Iris pigment epithelial cell (primary cell): ENCODE results near the gene LARGE1.

Experiments
- DNase-seq: peaks from one replicate; pipeline ENCODE4 v3.0.0-alpha.2; 2011; ENCODE audit warnings: low read depth

LARGE1 gene

GRCh38 chr22:33920197-33920540 is at the start of gene LARGE1:
Gene LARGE1, minus strand, starts transcription at chr22:33920476.
- peak; percentile 14 for DNase-seq

GRCh38 chr22:33969045-33969444 is 48.8 kb upstream of the LARGE1 start:
- DNase-seq = peak; percentile 1

DNA sequence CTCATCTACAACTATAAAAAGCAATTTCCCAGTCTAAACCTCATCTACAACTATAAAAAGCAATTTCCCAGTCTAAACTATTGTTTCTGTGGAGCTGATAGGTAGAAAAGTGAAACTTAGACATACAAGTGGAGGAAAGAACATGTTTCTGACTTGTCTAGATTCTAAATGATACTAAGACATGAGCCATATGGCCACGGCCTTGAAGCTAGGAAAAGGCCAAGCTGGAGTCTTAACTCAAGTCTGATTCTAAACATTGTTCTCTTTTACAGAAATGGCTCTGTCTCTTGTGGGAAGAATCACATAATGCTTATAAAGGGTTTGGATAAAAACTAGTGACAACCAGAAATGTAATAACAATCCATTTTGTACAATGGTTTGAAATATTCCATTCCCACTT is 43.8 kb upstream of the LARGE1 start:
- DNase-seq = no peak

DNA sequence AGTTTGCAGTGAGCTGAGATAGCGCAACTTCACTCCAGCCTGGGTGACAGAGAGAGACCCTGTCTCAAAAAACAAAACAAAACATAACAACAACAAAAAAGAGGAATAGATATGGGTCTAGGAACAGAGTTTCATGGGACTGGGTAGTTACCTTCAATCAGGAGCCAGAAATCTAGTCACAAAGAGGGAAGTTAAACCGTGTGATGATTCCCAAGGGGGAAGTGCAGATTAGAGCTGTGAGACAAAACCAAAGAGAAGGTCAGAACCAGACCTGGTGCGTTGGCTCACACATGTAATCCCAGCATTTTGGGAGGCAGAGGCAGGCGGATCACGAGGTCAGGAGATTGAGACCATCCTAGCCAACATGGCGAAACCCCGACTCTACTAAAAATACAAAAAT is 42.1 kb upstream of the LARGE1 start:
- DNase-seq = no peak

DNA sequence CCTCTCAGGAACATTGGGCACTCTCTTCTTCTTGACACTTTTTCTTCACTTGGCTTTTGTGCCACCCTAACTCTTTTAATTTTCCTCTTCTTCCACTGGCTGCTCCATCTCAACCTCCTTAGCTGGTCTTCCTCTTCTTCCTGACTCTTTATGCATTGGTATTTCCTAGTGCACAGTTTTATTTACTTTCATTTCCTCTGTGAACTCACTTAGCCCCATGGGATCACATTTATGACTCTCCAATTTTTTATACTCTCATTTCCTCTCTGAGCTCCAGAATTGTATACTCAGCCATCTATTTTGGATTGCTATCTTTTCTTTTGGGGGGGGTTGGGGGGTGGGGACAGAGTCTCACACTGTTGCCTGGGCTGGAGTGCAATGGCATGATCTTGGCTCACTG is 38.5 kb upstream of the LARGE1 start:
- DNase-seq = no peak

- no peak for DNase-seq
Measured at GRCh38 chr22:33957086-33957485, 36.8 kb upstream of the LARGE1 start.

DNA sequence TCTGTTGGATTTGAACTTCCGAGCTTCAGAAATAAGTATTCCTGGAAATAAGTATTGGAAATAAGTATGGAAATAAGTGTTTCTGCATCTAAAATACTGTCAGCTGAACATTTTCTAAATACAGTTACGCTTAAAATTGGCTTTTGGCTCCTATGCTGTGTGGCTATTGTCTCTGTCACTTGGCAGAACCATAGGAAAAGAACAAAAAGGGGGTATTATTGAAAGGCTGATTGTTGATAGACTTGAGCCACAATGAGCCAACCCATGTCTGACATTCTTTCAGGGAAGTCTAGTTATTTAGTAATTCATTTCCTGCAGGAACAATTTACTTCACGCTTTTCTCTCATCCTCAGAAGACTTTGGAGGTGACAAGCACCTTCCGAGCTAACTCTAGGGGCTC is 32.5 kb upstream of the LARGE1 start:
- DNase-seq = no peak

GRCh38 chr22:33940741-33941140 is 20.5 kb upstream of the LARGE1 start:
- DNase-seq = no peak

- no peak for DNase-seq
Measured at GRCh38 chr22:33932997-33933396, 12.7 kb upstream of the LARGE1 start.

- no peak for DNase-seq
Measured at GRCh38 chr22:33931406-33931805, 11.1 kb upstream of the LARGE1 start.

DNA sequence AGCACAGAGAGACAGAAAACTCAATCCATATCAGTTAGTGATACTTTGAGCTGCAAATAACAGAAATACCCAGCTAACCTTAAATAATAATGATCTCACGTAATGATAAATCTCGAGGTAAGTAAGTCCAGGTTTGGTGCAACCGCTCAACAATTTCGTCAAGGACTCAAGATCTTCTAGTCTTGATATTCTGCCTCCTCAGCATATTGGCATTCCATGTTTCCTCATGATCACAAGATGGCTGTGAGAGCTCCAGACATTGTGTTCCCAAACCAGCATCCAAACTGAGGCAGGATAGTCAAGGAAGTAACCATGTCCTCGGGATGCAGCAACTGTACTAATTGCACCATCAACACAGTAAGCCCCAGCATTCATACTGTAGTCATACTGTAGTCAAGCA is 7.5 kb upstream of the LARGE1 start:
- DNase-seq = no peak

DNA sequence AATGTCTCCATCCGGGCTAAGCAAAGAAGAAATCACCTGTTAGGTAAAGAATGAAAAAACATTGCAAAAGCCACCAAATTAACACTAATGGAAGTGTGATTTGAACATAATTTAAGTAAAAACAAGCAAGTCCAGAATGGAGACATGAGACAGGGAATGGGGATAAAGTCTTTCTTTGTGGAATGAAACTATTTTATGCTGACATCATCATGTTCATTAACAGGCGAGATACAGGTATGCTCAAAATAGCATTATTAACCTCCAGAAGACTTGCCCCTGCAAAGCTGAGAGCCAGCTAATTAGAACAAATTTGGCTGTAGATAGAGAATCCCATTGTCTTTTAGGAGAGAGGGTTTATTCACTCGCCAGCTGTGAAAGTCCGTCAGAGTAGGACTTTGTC is 4.9 kb upstream of the LARGE1 start:
- no peak for DNase-seq

GRCh38 chr22:33923660-33924246 is 3.5 kb upstream of the LARGE1 start:
- DNase-seq = peak; percentile 58

- no peak for DNase-seq
Measured at GRCh38 chr22:33923033-33923432, 2.8 kb upstream of the LARGE1 start.

DNA sequence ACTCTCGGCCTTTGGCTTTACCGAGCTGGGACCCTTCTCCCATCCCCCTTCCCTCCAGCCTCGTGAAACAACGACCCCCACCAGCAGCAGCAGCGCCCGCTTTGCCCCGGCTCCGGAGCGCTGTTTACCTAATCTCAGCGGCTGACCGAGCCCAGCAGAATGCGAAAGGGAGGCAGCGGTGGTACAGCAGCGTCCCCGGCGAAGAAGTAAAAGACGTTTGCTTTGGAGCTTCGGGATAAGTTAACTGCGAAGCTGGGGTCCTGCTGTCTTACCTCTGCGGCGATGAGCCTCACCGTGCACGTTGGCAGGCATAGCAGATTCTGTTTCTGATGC is 2.0 kb upstream of the LARGE1 start:
- DNase-seq = peak; percentile 12

DNA sequence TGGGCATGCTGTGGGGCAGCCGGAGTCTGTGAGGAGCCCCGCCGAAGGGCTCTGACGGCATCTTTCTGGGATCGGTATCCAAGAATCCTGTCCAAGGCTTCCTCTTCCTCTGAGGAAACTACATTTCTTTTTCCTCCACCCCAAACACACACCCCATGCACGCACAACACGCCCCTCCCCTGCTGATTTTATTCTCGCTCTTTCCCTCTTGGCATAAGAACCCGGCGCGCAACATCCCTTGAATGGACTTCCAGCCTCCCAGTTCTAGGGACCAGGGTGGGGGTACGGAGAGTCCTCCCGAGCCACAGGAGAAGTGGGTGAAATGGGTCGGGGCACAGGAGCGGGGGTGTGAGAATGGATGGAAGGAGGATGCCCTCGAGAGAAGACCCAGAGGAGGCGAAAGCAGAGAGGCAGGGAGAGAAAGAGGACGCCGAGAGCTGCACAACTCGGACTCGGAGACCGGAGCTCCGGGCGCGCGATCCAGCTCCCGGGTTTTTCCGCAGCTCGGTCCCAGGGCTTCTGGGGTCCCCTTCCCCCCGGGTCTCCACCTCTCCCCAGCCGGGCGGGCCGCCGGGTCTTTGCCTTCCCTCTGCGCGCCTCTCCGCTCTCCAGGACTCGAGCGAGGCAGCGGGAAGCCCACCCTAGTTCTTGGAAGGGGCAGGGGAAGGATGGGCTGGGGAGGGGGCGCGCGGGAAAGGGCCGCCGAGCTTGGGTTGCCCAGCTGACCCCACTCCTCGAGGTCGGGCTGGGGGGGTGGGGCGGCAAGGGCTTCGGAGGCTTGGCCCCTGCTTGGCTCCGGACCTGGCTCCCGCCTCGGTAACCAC is 1.5 kb upstream of the LARGE1 start:
- DNase-seq = peak; percentile 28

GRCh38 chr22:33920927-33921524 is 750 bp upstream of the LARGE1 start:
- peak; percentile 93 for DNase-seq

GRCh38 chr22:33919391-33920196 is 682 bp downstream of the LARGE1 start:
- DNase-seq = peak; percentile 6

GRCh38 chr22:33918676-33919365 is 1.5 kb downstream of the LARGE1 start:
- no peak for DNase-seq

DNA sequence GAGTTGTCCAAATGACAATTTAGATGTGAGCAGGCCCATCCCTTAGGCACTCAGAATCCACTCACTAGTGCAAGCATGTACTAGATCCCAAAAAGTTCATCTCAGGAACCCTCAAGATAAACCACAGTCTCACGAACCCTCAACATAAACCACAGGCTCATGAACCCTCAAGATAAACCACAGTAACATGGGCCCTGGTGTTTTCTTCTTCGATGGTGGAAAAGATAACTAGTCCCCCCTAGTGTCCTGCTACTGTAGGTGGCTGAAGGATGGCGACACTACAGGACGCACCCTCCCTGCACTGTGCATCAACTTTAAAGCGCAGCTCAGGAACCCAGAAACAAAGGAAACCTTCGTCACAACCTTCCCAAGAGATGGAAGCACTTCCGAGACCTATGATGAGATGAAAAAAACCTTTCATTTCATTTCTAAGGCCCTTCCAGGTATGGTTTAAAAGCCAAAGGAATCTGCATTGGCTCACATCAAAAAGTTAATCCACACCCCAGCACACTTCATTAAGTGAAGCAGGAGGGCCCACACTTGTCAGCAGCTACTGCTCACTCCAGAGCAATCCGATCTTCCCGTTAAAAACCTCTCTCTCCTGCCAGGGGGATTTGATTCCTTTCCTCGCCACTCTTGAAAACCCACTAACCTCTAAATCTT is 2.4 kb downstream of the LARGE1 start:
- no peak for DNase-seq

- DNase-seq = no peak
Measured at GRCh38 chr22:33914699-33915098, 5.6 kb downstream of the LARGE1 start.

GRCh38 chr22:33914131-33914530 is 6.1 kb downstream of the LARGE1 start:
- no peak for DNase-seq
